Activated CD8-positive, alpha-beta memory T cell treated with anti-CD3 and anti-CD28 coated beads, Interleukin-2, amount 50 U/mL, for 1 hour (primary cell): ENCODE data around the gene MAST4.

Source experiments
- DNase-seq: peaks from one replicate; pipeline ENCODE4 v3.0.0-alpha.2; 2020; ENCODE audit errors: extremely low read depth

Gene MAST4

DNA sequence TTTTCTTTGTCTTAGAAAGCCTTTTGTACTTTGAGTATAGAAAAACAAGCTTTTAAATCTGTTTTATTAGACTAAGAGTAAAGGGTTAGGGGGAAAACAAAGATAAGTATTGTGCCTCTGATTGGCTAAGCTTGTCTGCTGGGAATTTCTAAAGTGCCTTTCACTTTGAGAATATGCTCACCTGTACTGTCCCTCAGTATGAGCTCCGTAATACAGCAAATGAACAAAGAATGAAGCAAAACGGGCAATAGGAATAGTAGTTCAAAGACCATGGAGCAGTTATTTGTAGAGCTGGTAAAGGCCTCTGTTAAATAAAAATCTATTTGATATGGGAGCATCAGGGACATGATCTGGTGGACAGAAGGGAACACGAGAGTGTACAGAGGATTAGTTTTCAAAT, 277.8 kb downstream of the MAST4 start:
- no peak for DNase-seq

DNA sequence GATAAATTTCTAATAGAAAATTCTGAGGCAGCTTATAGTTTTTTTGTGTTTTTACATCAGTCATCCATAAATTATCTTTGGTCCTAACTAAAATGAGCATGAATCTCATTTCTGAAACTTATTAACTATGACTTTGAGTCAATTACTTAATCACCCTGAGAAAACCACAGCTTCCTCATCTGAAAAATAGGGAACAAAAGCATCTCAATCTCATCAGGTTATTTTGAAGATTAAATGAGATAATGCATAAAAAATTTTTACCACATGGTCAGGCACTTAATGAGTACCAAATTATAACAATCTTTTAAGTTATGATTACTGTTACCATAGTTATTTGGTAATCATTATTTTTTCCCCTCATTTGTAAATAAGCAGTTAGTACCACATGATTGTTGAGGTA, 279.1 kb downstream of the MAST4 start:
- DNase-seq, result no peak

DNA sequence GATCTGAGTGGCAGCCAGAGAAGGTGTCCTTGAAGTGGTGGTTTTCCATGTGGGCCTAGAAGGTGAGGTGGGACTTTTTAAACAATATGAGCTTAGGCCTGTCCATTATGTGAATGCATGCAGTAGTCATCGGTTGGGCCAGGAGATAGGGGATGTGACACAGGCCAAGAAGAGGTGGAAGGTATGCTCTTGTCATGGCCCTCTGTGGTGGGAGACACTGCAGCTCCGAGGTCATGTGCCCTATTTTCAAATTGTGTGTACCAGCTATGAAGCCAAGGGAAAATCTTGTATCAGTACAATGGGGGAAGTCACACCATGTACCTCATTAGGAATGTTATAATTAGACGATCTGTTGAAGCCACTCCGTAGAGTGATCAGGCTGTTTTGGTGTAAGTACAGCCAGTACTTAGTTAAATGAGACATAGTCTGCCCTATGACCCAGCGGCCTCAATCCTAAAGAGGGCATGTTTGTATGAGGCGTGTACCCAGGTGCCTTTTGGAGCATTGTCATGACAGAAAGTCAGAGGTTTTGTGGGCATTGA, 280.1 kb downstream of the MAST4 start:
- no peak for DNase-seq

DNA sequence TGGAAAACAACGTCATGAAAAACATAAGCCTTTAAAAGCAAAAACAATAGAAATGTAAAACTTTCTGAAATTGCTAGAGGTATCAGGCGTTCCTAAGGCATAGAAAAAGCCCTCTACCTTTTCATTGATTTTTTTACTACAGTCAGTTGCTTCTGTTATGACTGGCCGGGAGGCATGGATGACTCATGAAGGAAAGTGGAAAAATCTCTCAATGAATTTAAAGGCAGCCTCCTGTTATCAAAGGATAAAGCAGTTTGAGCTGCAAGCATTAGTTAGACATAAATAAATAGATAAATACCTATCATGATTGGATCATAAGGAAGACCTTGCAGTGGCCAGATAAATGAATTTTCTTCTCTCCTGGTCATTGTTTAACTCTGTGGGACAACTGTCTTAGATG, 281.6 kb downstream of the MAST4 start:
- DNase-seq, result no peak

DNA sequence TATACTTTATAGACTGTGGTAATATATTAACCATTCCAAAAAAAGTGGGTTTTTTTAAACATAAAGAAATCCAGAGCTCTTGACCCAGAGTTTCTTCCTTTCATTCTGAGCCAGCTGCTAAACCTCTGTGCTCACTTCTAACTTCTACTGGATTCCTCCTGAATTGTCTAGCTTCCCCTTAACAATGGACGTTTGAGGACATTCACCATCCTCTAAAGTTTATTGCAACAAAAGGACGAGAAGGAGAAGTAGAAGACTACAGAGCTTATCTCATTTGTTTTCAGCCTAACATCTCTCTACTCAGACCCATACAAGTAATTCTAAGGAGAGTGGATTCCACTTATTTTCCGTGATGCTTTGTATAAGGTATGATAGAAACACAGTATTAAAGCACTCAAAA, 284.2 kb downstream of the MAST4 start:
- no peak for DNase-seq

DNA sequence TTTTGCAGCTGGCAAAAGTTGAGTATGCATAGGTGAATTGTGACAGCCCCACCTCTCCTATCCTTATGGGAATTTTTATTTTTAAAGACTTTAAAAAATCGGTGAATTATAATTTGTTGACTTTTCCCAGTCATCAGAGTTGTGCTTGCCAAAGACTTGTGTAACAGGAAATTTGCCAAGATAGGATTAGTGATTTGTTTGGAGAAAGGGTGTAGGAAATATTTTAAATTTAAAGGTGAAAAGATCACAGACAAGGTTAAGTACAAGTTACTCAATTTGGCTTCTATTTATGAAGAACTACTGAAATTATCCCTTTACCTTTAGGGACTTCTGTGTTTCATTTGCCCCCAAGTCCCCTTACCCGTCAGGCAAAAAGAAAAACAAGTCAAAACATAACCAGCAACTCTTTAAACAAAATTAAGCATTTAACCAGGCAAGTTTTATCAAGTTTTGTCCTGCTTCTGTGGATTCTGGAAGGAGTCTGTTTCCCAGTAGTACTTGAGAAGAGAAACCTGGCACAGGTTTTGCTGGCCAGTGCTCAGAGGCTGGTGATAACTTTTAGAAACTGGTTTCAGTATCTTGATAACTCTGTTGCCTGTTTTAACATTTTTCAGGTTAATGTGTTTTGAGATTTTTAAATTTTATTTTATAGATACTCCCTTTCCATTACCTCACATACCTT, 285.4 kb downstream of the MAST4 start:
- no peak for DNase-seq

DNA sequence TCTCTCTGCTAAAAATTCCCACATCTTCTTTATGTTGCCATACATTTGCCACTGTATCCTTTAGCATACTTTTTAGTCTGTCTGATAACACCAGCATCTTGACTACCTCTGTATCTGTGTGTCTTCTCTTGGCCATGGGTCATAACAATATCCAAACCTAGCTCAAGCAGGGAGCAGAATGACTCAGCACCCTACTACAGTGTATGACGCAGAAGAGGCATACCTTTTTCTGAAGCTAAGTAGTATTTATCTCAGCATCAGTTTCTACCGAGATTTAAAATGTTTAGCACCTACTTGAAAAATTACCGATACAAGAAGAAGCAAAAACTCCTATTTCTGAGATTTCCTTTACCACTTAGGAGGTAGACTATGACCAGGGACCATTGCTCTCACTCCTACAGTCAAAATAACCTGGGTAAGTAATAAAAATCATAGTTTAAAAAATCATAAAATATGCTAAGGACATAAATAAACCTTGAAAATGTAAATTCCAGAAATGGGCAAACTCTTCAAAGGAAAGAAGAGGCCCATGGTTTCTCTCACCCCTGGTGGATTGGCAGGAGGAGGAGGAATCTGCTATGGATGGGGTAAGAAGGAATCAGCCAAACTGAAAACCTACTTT, 286.5 kb downstream of the MAST4 start:
- no peak for DNase-seq

DNA sequence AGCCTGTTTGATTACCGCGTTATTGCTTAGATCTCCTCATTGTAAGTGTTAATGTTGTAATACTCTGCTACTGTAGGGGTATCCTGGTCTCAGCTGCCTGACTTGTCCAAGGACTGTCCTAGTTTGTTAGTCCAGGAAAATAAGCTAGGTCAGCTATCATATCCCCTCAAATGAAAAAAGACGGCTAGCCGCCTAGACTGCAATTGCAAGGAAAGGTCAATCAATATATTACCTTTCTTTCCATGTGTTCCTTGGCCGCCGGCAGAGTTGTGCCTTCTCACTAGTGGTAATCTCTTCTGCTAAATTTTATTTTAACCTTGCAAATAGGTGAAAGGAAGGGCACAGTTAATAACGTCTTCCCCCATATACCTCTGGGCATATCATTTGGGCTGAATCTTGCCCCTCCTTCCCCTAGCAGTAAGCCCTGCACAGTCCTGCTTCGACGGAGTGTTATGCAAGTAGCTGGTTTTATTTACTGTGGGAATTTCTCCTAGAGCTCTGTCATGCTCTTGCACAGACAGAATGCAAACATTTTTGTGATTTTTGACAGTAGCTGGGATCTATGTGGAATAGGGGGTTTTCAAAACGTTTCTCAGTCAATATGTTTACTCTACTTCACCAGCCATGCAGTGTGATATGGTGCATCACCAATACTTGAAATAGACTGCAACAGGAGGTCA, 288.5 kb downstream of the MAST4 start:
- no peak for DNase-seq

DNA sequence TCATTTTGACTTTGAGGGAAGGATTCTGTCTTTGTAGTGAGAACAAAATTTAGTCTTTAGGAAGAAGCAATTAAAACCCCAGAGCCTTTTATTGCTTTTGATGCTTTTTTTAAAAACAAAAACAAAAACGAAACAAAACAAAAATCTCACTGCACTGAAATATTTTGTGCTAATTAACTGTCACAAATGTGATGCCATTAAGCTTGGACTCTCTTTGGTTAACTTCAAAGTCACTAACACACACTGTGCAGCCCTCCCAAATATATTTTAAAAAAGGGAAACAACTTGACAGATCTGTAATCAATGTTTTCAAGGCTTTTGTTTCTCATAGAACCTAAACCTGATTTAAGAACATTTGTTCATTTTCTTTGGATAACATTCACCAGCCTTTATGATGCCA, 290.7 kb downstream of the MAST4 start:
- DNase-seq, result no peak

DNA sequence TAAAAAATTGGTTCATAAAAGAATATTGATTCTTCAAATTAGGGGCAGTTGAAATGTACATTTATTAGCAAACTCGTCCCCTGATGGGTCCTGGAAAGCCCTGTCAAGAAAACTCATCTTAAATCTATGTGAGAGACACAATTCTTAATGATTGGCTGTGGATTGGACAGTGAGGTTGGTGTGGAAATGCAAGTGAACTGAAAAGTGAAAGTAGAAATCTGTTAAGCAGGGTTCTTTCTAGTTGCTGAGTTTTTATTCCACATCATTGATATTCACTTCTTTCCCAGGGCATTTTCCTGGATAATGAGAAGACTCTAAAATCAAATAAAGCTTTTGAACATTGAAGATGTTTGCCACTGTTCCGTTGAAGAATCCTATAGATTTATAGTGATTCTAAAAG, 292.4 kb downstream of the MAST4 start:
- no peak for DNase-seq

DNA sequence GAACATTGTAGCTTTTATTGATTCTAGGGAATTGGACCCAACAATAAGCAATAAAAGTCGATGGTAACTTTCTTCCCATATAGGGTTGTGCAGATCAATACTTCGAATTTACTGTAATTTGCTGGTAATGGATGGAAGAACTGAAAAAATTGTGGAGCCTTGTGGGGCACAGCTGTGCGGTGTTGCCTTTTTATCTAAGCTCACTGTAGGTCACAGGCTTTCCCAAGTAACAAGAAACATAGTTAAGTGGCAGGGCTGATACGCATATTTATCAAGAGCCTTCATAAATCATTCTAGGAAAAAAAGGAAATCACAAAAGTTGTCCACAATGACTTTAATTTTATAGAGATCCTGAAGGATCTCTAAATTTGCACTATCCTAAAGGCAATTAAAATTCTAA, 292.9 kb downstream of the MAST4 start:
- no peak for DNase-seq

DNA sequence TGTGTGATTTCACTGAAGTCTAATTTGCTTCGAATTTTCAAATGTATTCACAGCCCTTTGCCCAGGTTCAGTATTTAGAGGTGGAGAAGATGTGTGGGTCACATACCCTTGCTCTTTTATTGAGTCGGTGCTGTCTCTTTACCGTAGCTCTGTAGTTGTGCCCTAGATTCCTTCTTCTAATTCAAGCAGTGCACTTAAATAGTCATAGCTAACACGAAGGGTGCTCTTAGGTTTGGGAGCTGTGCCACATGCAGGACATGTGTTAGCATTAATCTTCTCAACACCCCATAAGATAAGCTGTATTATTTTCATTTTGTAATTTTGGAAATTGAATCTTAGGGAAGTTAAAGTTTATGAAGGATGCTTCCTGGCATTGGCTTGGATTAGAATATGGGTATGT, 293.3 kb downstream of the MAST4 start:
- DNase-seq, result no peak

DNA sequence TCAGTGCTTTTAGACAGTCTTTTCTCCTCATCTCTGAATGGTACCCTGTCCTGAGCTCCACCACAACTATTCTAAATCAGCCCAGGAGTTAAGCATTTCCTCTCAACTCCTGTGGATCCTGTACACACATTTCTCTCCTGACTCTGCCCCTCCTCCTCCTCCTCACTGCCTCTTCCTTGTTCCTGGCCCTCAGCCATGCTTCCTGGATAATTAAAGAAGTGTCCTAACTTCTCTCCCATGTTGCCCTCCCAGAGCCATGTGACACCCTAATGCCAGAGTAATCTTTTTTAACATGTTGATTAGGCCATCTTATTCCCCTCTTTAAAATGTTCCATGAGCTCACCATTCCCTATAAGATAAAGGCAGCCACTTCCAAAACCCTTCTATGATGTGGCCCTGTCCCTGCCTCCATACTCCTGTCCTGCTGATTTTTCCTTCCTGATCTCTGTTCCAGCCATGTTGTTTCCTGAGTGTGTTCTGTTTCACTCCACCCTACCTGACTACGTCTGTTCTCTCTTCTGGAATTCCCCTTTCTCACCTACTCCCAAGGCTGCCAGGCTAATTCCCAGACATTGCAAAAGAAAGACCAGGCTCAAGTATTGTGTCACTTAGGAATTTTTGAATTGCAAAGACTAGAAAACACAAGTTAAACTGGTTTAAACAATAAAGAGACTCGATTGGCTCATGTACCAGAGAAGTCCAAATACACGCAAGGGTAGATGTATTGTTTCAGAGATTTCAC, 295.2 kb downstream of the MAST4 start:
- no peak for DNase-seq

DNA sequence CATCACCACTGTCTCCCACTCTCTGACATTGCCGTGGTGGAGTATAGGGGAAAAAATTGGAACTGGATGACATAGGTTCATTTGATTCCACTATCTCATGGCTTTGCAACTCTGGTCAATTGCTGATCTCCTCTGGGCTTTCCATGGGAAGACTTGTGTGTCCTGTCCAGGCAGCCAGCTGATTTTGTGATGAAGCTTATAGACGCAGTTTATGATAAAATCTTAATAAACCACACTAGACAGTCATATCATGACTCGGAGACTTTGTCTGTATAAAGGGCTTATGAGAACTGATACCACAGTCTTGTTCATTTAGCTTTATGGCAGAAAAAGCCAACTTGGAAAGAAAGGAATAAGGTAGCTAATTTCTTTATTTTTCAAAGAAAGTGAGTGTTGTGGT, 296.5 kb downstream of the MAST4 start:
- no peak for DNase-seq

DNA sequence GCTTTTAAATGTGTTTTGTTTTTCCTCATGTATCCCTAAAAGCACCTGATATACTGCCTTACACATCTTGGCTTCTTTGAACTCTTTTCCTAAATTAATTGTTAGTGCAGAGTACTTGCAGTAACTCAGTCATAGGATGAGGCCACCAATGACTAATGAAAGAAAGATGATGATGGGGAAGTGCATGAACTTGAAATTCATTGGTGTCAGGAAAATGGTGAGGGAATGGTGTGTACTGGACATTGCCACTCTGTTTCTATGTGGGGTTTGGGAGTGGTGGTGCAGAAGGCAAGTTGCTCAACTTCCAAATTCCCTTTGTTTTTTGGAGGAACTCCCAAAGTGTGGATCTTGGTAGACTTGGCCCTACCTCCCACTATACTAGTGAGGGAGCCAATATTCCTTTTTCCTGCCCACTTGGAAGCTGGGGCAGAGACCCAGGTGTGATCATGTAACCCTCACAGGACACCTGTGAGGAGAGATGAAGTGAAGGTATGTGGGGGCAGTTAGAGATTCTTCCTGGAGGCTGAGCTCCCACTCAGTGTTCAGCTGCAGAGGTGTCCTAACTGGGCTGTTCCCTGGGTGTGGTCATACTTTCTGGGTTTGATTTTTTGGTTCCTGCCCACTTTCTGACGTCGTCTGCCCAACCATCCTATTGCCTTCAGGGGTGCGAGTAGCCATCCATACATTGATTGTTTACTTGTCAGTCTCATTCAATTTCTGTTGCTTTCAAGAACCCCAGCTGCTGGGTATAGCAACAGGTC, 298.5 kb downstream of the MAST4 start:
- DNase-seq, result no peak

DNA sequence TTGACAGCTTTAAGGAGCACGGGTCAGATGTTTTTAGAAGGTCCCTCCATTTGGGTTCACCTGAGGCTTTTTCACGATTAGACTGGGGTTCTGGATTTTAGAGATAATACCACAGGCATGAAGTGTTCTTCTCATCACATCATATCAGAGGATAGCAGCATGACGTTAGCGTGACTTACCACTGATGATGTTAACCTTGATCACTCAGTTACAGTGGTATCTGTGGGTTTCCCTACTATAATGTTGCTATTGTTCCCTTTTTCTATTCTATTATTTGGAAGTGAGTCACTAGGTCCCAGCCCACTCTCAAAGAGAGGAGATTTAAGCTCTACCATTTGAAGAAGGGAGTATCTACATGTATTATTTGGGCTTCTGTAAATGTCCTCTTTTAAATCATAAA, 300.0 kb downstream of the MAST4 start:
- no peak for DNase-seq

DNA sequence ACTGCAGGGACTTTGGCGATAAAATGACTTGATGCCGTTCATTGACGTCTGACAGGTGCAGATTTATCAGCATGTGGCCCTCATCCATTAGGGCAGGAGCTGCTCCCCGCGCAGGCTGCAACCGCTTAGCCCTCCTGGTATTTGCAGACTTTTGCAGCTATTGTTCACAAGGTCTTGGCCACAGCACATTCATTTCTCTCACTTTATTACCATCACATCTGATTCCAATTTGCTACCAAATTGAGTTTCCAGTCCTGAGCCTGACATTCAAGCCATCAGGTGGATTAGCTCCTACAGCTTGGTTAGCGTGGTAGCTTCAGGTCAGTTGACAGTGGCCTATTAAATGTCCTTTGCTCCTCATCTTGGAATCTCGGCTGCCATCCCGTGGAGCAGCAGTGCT, 301.2 kb downstream of the MAST4 start:
- DNase-seq, result no peak

DNA sequence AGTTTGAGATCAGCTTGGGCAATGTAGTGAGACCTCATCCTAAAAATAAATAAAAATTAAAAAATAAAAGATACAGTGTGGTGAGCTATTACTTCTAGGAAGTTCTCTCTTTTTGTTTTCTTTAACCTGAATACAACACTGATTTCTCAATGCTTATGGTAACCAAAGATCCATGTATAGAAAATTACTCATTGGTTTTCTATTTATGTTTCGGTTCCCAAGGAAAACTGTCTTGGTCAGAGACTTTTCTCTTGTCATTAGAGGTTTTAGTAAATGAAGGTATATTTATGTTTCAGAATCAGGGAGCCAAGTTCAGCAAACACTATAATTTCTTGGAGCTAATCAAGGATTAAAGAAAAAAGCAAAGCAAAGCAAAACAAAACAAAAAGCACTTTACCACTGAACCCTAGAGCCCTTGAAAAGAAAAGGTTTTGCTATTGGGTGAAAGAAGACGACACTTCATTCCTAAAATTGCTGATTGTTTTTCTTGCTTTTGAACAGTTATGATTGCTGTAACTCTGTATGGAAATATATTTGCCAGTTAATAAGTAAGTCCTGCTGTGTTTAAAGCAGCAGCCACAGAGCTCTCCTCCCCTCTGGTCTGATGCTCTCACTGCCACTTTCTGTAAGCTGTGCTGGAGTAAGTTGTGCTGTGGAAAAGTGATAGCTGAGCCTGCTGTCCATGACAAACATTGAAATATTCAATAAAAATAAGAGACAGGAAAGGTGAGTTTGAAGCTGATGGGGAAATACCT, 302.2 kb downstream of the MAST4 start:
- DNase-seq, result no peak

DNA sequence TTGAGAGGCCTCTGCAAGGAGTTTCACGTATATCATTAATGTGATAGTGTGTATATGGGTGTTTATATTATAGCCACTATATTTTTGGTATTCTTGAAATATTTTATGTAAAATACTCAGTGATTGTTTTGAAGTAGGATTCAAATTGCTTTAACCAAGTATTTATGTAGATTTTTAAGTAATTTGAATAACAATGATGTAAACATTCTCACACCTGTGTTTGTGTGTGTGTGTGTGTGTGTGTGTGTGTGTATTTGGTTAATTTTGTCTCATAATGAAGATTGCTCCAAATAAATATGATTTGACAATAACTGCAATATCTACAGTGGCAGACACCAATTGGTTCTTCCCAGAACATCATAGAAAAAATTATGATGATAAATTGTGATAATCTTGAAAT, 307.0 kb downstream of the MAST4 start:
- DNase-seq, result no peak

DNA sequence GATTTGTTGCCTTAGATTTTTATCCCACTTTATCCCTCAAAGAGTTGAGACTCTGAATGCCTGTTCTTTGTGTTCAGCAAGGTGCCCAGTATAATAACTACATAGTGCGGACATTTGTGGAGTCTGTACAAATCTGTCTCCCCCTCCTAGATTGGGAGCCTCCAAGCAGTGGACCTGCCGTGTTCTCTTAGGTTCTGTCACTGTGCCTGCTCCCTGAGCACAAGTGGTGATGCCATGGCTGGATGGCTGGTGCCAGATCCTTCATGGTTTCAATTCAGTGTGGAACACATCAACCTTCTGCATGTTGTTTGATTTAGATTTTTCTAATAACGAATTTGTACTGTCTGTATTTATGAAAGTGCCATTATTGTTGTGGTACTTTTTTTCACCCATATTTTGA, 307.5 kb downstream of the MAST4 start:
- no peak for DNase-seq

DNA sequence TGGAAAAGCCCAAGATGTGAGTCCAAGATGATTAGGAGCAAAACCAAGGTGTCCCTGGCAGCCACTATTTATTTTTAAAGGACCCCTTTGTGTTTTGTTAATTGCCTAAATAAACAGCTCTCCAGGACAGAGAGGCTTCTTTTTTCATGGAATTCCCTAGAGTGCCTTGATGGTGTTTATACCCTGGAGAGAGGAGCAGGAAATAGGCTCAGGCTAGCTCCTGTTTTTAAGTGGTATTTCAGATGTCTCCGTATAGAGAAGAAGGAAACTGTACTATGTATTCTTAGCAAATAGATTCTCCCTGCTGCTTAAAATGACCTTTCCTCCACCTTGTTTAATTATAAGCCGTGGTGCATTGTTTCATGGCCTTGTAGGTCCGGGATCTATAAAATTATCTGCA, 308.0 kb downstream of the MAST4 start:
- DNase-seq, result no peak
